ENCODE results near the gene ZSWIM8.

GRCh38 chr10:73780301-73780700 lies 5.1 kb upstream of the ZSWIM8 start:
- TF ChIP-seq CTCF (IDR thresholded peaks at IDR 0.05), result no peak
- no peak for TF ChIP-seq POLR2A (IDR thresholded peaks at IDR 0.05)
